Fibroblast of mammary gland (primary cell): ENCODE results near the gene GHSR.

ENCODE experiments used
- DNase-seq: peaks from one replicate; pipeline ENCODE4 v3.0.0-alpha.2; 2010; ENCODE audit warnings: low read depth
- H3K4me3 ChIP-seq: 2 replicates; pipeline ENCODE4 v1.5.1; 2011; ENCODE audit warnings: low read depth, mild to moderate bottlenecking, low read length, moderate library complexity; ENCODE audit not compliant: control insufficient read depth
- CTCF ChIP-seq: conservative IDR thresholded peaks from 2 replicates; pipeline ENCODE4 v1.5.1; 2011; ENCODE audit warnings: low read depth, low read length, inconsistent platforms; ENCODE audit not compliant: control insufficient read depth, insufficient read depth

GHSR gene

DNA sequence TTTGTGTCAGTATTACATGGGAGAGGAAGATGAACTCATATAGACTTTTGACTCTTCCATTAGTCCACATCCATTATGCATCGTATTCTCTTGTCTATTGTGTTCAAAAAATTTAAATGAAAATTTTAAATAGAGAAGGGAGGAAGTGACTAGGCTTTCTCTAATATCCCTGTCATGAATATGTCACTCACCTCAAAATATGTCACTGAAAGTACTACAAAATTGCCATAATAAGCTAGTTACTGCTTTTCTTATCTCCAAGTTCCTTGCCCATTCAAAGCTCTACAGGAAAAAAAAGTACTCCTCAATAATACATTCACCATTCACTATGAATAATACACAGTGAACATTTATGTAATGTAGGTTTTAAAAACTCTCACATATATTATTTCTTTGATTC lies 22.3 kb upstream of the GHSR start:
- no peak for DNase-seq
- no peak overlapping the region for H3K4me3 ChIP-seq
- TF ChIP-seq CTCF = no peak

DNA sequence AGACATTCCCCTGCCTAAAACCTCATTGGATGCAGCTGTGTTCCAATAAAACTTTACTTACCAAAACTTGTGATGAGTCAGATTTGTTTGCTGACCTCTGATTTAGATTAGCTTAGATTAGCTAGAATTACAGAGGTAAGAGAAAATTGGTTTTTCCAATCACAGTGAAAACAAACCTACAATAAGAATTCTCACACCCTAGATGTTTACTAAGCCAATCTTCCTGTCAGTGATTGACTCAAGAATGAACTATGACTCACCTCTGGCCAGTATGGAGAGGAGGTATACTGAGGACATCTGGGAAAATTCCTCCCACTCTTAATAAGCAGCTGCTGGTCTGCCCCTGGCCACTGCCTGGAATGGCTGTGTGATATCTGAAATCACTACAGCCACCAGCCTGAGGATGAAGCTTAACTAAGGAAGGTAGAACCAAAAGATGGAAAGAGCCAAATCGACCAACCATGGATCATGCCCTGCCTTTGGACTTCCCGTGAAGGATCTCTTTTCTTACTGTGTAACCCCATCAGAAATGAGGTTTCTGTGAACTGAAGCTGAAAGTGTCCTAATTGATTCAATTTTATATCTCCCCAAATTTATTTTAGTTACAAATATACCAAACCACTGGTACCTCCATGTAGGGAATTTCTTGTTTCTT lies 19.0 kb upstream of the GHSR start:
- peak; percentile 80 for DNase-seq

GRCh38 chr3:172466553-172467130 lies 18.4 kb upstream of the GHSR start:
- peak; percentile 41 for DNase-seq

More for the DNA sequence above, 19.0 kb upstream of the GHSR start:
- H3K4me3 ChIP-seq = no peak overlapping the region
- no peak for TF ChIP-seq CTCF

DNA sequence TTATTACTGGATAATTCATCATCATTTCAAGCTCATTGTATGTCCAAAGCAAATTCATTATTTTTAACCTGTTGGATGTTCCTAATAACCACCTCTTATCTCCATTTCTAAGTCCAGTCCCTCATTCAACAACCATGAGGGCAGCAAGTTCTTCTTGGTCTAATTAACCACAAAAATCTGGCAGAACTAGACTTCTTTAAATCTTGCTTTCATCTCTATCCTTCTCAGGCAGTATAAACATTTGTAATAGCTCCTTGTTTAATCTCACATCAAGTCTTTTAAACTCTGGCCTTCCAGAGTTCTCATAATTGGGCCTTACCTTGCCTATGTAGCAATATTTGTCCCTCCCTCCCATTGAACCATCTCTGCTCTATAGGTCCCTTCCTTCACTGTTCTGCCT lies 17.0 kb upstream of the GHSR start:
- no peak overlapping the region for H3K4me3 ChIP-seq
- no peak for TF ChIP-seq CTCF
- no peak for DNase-seq

More at GRCh38 chr3:172466553-172467130, 18.4 kb upstream of the GHSR start:
- TF ChIP-seq CTCF = no peak
- H3K4me3 ChIP-seq = no peak overlapping the region

GRCh38 chr3:172464306-172464705 lies 16.1 kb upstream of the GHSR start:
- no peak for DNase-seq
- no peak overlapping the region for H3K4me3 ChIP-seq
- TF ChIP-seq CTCF = no peak

GRCh38 chr3:172461530-172462138 lies 13.4 kb upstream of the GHSR start:
- peak; percentile 99 for TF ChIP-seq CTCF
- peak; percentile 42 for DNase-seq
- H3K4me3 ChIP-seq = no peak overlapping the region
